Measurements from ENCODE around the gene CUX1.

Gene CUX1, protein sequence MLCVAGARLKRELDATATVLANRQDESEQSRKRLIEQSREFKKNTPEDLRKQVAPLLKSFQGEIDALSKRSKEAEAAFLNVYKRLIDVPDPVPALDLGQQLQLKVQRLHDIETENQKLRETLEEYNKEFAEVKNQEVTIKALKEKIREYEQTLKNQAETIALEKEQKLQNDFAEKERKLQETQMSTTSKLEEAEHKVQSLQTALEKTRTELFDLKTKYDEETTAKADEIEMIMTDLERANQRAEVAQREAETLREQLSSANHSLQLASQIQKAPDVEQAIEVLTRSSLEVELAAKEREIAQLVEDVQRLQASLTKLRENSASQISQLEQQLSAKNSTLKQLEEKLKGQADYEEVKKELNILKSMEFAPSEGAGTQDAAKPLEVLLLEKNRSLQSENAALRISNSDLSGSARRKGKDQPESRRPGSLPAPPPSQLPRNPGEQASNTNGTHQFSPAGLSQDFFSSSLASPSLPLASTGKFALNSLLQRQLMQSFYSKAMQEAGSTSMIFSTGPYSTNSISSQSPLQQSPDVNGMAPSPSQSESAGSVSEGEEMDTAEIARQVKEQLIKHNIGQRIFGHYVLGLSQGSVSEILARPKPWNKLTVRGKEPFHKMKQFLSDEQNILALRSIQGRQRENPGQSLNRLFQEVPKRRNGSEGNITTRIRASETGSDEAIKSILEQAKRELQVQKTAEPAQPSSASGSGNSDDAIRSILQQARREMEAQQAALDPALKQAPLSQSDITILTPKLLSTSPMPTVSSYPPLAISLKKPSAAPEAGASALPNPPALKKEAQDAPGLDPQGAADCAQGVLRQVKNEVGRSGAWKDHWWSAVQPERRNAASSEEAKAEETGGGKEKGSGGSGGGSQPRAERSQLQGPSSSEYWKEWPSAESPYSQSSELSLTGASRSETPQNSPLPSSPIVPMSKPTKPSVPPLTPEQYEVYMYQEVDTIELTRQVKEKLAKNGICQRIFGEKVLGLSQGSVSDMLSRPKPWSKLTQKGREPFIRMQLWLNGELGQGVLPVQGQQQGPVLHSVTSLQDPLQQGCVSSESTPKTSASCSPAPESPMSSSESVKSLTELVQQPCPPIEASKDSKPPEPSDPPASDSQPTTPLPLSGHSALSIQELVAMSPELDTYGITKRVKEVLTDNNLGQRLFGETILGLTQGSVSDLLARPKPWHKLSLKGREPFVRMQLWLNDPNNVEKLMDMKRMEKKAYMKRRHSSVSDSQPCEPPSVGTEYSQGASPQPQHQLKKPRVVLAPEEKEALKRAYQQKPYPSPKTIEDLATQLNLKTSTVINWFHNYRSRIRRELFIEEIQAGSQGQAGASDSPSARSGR (N-terminal part only)

DNA sequence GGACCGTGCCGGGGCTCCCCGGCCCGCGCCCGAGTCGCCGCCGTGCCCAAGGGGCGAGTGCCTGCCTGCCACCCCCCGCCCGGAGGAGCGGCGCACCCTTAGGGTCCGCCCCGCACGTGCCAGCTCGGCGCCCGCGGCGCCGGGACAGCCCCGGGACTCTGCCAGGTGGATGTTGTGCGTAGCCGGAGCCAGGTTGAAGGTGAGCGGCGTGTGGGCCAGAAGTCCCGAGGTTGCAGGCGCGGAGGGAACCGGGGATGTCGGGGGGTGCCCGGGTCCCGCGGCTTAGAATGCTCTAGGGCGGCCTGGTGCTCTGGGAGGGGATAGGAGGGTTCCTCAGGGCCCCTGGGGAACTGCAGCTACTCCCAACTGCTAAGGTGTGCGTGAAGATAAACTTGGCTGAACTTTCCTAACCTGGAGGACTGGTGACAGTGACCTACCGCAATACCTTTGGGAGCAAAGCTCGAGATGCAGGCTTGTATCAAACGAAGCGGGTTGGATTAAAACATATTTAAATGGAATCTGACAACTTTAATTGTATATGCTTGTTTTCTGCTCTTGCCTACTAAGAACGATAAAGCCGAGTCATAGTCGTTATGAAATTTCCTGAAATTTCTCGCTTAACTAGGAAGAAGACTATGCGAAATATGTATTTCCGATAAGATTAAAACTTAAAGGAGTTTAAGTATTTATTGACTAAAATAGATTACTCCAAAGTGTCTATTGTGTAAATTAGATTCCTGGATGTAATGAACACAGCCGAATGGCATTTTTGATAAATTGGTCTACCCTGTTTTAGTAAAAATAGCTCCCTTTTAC, at the start of gene CUX1:
TSS of gene CUX1 (plus strand) at position 156 of the 816 bp plus-strand sequence. CDS start at position 170, 14 bp downstream.
- peak; percentile 52 for DNase-seq
- in situ Hi-C loops (cut with MboI; ENCODE audit: low pct_unique_long_range_greater_than_20kb, low sequenced_read_pairs) = no loop called here

DNA sequence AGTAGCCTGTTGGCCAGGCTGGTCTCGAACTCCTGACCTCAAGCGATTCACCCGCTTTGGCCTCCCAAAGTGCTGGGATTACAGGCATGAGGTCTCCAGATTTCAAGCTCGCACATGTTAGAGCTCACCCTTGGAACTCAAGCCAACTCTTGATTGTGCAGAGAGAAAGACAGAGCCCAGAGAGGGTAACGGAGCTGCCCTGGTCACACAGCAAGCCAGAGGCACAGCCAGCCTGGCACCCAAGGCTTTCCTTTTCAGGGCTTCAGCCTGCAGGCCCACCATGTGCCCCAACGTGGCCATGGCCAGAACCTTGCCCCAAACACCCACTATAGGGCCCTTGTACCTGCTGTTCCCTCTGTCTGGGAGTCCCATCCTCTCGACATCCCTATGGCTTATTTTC, 49.1 kb upstream of the CUX1 start:
- no peak for DNase-seq
- in situ Hi-C loops (cut with MboI; ENCODE audit: low pct_unique_long_range_greater_than_20kb, low sequenced_read_pairs) = no loop called here

DNA sequence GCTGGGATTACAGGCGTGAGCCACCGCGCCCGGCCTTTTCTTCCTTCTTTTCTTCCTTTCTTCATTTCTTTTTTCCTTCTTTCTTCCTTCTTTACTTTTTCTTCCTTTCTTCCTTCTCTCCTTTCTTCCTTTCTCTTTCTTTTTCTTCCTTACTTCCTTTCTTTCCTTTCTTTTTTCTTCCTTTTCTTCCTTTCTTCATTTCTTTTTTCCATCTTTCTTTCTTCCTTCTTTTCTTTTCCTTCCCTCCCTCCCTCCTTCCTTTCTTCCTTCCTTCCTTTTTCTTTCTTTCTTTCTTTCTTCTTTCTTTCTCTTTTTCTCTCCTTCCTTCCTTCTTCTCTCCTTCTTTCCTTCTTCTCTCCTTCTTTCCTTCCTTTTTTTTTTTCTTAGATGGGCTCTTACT, 47.0 kb upstream of the CUX1 start:
- no peak for DNase-seq
- in situ Hi-C loops (cut with MboI; ENCODE audit: low pct_unique_long_range_greater_than_20kb, low sequenced_read_pairs) = no loop called here

DNA sequence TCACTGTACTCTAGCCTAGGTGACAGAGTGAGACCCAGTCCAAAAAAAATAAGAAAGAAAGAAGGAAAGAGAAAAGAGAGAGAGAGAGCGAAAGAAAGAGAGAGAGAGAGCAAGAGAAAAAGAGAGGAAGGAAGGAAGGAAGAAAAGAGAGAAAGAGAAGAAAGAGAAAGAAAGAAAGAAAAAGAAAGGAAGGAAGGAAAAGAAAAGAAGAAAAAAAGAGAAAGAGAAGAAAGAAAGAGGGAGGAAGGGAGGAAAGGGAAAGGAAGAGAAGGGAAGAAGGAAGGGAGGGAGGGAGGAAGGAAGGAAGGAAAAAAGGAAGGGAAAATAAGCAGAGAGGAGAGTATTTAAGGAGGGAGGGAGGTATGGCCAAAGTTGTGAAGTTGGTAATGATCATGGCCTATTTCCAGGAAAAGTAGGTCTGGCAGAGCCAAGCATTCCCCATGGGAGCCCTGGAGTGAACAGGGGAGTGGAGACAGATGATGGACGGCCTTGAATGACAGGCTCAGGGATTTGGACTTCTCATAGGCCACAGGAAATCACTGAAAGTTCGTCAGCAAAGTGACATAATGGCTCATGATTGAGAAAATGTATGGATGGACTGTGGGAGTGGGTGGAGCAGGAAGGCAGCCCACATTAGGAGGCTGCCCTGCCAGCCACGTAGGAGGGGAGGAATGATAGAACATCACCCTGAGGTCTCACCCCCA, 44.8 kb upstream of the CUX1 start:
- in situ Hi-C loops (cut with MboI; ENCODE audit: low pct_unique_long_range_greater_than_20kb, low sequenced_read_pairs) = no loop called here
- no peak for DNase-seq

DNA sequence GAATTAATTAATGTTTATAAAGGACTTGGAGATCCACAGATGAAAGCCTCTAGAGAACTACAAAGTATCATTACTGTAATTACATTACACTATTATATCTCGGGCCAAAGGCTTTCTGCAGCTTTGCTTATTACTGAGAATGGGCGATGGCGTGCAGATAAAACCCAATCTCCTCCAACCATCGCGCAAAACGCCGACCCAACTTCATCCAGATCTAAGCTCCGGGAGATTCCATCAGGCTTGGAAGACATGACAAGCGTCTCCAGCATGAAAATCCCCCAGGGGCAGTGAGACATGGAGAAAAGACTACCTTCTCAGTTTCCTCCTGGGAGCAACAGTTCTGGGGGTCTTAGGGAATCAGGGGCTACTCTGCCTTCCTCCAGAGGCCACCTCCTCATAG, 42.2 kb upstream of the CUX1 start:
- DNase-seq = no peak
- in situ Hi-C loops (cut with MboI; ENCODE audit: low pct_unique_long_range_greater_than_20kb, low sequenced_read_pairs) = no loop called here

DNA sequence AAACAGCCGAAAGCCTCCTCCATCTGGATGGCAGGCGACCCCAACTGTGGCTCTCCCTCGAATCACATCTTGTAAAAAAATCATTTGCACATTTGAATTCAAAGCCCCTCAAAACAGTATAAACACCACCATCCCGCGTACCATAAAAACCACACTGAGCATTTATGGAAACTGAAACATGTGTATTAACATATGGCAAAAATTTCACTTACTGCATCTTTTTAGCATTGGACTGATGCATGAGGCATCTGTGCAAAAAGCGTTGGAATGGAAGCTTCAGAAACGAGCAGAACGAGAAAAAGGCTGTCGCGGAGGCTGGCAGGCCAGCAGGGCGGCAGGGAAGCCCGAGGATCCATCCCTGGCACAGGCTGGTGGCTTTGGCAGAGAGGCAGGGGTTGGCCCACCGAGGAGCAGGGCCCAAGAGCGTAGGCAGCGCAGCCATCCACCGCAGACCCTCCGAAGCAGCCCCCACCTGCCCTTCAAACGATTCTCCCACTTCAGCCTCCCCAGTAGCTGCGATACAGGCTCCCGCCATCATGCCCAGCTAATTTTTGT, 39.3 kb upstream of the CUX1 start:
- in situ Hi-C loops (cut with MboI; ENCODE audit: low pct_unique_long_range_greater_than_20kb, low sequenced_read_pairs) = no loop called here
- no peak for DNase-seq

DNA sequence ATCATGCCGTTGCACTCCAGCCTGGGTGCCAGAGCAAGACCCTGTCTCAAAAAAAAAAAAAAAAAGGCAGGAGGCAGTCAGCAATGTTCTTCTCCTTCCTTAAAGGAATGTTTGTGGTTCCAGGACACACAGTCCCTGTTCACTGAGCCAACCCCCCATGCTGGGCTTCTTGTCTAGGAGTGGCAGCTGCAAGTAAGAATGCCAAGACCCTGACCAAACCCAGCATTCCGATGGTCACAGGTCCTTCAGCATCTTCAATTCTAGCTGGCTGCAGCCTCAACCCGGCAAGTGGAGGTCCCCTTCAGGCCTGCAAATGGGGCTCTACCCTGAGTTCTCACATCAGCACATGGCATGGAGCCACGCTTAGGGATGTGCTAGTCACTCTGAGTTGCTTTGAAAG, 38.2 kb upstream of the CUX1 start:
- in situ Hi-C loops (cut with MboI; ENCODE audit: low pct_unique_long_range_greater_than_20kb, low sequenced_read_pairs) = no loop called here
- DNase-seq = no peak

DNA sequence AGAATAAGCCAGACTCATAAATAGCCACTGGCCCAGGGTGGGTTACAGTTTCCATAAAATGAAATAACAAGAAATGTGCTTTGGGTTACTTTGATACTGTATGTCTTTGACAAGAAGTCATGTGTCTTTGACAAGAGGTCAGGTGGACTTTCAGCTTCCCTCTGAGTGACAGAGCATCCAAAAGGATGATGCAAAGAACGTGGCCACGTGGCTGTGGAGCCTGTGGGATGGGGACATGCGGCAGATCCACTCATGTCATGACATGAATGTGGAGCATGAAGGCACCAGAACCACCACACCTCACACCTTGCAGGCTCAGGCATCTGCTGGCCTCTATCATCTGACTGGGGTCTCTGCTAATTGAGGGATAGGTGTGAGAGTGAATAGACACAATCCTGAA, 37.1 kb upstream of the CUX1 start:
- no peak for DNase-seq
- in situ Hi-C loops (cut with MboI; ENCODE audit: low pct_unique_long_range_greater_than_20kb, low sequenced_read_pairs) = no loop called here

DNA sequence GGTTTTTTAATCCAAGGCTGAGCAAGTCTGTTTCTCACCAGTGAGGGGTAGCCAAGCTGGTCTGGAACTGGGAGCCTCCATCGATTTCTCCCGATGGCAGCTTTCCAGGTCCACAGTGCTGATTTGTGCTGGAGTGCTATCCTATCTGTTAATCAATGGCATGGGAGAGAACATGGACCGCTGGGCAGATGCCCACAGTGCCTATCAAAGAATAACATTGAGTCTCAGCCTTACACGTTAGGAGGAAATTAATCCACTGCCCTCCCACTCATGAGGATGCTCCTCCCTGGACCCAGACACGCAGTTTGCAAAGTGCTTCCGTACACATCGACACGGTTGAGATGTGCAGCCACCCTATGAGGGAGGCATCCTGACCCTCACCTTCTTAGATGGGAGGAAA, 36.0 kb upstream of the CUX1 start:
- in situ Hi-C loops (cut with MboI; ENCODE audit: low pct_unique_long_range_greater_than_20kb, low sequenced_read_pairs) = no loop called here
- DNase-seq = no peak

DNA sequence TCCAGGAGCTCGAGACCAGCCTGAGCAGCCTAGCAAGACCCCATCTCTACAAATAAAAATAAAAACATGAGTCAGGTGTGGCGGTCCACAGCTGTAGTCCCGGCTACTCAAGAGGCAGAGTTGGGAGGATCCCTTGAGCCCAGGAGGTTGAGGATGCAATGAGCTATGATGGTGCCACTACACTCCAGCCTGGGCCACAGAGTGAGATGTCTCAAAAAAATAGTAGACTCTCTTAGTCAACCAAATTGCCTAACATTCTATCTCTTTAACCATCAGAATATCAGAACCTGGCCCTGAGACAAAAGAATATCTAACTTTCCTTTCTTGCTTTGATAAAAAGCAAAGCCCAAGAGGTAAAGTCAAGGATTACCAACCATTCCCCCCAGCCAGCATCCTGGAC, 35.0 kb upstream of the CUX1 start:
- in situ Hi-C loops (cut with MboI; ENCODE audit: low pct_unique_long_range_greater_than_20kb, low sequenced_read_pairs) = no loop called here
- DNase-seq = no peak

DNA sequence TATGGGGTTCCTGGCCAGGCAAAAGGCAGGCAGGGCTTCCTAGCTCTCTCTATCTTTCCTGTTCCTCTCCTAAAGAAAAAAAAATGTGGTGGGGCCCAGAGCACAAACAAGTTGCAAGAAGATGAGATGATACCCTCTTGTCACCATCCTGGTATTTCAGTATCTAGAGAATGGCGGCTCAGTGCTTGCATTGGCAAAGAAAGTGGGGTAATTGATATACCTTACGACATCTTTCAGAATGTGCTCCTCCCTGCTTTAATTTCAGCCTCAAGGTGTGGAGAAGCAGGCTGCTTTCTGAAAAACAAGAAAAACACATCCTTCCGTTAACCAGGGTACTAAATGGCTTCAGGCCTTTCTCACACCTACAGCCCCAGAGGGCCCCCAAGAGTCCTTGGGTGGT, 34.5 kb upstream of the CUX1 start:
- in situ Hi-C loops (cut with MboI; ENCODE audit: low pct_unique_long_range_greater_than_20kb, low sequenced_read_pairs) = no loop called here

DNA sequence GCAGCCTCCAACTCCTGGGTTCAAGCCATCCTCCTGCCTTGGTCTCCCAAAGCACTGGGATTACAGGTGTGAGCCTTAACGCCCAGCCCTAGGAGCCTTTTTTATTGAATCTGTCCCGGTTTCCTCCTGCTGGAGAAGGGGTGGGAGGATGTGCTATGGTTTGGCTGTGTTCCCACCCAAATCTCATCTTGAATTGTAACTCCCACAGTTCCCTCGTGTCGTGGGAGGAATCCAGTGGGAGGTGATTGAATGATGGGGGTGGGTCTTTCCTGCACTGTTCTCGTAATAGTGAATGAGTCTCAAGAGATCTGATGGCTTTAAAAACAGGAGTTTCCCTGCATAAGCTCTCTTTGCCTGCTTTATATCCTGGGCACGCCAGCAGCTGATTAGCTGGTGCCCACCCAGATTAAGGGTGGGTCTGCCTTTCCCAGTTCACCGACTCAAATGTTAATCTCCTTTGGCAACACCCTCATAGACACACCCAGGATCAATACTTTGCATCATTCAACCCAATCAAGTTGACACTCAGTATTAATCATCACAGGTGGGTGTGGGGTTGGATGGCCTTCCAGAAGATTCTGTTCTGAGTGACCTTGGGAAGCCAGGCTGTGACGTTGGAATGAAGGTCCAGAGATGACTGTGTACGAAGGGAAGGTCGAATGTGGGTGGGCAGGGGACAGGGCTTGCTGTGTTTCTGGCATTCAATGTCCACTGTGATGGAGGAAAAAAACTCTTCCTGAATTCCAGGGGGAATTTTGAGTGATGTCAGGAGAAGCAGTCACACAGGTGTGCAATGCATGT, 33.8 kb upstream of the CUX1 start:
- DNase-seq = no peak
- in situ Hi-C loops (cut with MboI; ENCODE audit: low pct_unique_long_range_greater_than_20kb, low sequenced_read_pairs) = no loop called here

More for the DNA sequence above, 34.5 kb upstream of the CUX1 start:
- DNase-seq = no peak

DNA sequence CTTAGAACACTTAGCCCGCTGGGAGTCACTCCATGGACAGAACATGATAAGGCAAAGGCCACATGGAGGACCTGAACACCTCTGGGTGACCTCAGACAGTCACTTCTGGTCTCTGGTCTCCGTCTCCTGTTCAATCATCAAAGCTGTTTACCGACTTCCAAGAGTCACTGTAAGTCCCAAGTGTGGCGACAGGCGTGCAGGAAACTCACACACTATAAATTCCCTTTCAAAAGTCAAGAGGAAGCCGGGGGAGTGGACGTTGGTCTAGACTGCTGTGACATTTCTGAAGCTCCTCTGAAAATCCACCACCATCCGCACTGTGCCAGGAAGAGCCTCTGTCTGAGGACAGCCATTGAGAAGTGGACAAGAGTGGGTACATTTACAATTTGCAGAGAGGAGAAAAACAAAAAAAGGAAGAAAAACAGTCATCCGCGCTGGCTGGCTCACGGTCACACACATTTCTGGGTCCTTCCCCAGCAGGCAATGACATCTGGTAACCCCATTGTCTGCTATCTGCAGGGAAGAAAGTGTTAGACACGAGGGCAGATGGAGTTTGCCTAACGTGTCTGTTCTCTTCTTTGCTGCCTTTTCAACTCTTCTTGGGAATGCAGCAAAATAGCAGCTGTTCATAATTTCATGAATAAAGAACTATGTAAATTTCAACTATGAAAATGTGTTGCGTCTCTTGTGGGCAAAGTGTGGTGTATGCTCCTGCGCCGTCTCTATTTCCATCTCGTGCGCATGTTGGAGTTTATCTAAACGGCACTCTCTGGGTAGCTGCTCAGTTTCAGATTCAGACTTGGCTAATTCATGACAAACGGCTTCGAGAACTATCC, 32.9 kb upstream of the CUX1 start:
- DNase-seq = peak; percentile 80
- in situ Hi-C loops (cut with MboI; ENCODE audit: low pct_unique_long_range_greater_than_20kb, low sequenced_read_pairs) = no loop called here

DNA sequence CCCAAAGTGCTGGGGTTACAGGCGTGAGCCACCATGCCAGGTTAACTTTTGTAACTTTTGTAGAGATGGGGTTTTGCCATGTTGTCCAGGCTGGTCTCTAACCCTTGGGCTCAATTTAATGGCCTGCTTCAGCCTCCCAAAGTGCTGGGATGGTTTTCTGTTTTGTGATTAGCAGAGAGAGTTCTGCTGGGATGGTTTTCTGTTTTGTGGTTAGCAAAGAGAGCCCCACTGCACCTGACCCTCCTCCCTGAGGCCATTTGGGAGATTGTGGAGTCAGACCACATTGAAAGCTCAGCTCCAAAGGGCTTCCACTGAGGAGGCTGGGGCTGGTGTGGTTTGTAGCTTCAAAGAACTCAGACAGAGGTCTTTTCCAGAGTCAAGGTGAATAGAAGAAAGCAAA, 29.6 kb upstream of the CUX1 start:
- DNase-seq = no peak
- in situ Hi-C loops (cut with MboI; ENCODE audit: low pct_unique_long_range_greater_than_20kb, low sequenced_read_pairs) = no loop called here

DNA sequence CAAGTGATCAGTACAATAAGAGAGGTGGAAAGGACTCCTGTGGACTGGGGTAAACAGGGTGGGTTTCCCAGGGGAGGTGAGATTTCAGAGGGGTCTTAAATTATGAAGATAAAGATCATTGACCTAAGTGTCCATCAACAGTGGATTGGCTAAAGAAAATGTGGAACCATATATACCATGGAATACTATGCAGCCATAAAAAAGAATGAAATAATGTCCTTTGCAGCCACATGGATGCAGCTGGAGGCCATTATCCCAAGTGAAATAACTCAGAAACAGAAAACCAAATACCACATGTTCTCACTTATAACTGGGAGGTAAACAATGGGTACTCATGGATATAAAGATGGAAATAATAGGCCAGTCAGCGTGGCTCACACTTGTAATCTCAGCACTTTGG, 28.9 kb upstream of the CUX1 start:
- in situ Hi-C loops (cut with MboI; ENCODE audit: low pct_unique_long_range_greater_than_20kb, low sequenced_read_pairs) = no loop called here

DNA sequence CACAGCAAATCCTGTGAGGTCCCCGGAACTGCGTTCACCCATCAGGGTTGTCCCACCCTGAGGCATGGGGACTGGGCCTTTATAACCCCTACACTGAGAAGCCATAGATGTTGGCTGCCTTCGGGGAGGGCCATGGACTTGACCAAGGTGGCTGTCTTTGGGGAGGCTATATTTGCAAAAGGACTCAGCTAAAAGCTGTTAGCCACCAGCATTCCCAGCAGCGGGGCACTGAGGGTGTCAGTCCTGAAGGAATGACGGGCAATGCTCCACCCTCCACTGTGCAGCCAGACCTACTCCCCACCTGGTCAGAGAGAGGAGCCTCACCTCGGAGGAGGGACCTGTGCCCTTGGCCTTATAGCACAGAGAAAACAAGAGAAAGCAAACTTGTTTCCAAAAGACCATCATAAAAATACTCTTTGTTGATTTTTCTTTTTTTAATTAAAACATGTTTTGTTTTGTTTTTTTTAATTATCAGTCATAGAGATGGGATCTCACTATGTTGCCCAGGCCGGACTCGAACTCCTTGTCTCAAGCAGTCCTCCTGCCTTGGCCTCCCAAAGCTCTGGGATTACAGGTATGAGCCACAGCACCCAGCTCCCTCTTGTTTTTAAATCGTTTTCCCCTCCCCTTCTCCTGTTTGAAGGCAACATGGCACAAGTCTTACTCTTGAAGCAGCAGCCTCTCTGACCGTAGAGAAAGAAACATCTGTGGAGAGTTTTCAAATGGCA, 26.7 kb upstream of the CUX1 start:
- in situ Hi-C loops (cut with MboI; ENCODE audit: low pct_unique_long_range_greater_than_20kb, low sequenced_read_pairs) = no loop called here

More for the DNA sequence above, 28.9 kb upstream of the CUX1 start:
- no peak for DNase-seq

More for the DNA sequence above, 26.7 kb upstream of the CUX1 start:
- no peak for DNase-seq
